ENCODE data around the gene GPX4.

Gene GPX4

GRCh38 chr19:1086613-1087012, 17.2 kb upstream of the GPX4 start:
- Histone ChIP-seq H3K4me3 (ENCODE audit: low read length) (no peak overlapping the region), H3K9me3 (ENCODE audit: control insufficient read depth, insufficient read depth, low read length) (no peaks in the 10 kb centered on the region), H3K36me3 (ENCODE audit: control insufficient read depth, insufficient read depth, low read length) (peaks cover 28% of the 10 kb centered on the region), H3K27ac (ENCODE audit: low read length) (no peak overlapping the region), H3K4me1 (ENCODE audit: control insufficient read depth, insufficient read depth, low read length) (peaks cover 6% of the 10 kb centered on the region), H3K27me3 (ENCODE audit: control insufficient read depth, insufficient read depth, low read length) (no peaks in the 10 kb centered on the region)
- WGBS (ENCODE audit: insufficient coverage, insufficient read length), result no CpG with 5 or more reads among the region's 21 CpGs
- DNase-seq (ENCODE audit: low read depth, low spot score), result no peak

GRCh38 chr19:1087813-1088415, 15.9 kb upstream of the GPX4 start:
- peaks cover 31% of the 10 kb centered on the region for H3K36me3 ChIP-seq (ENCODE audit: control insufficient read depth, insufficient read depth, low read length)
- H3K27ac ChIP-seq (ENCODE audit: low read length), result no peak overlapping the region
- DNase-seq (ENCODE audit: low read depth, low spot score), result no peak
- no peaks in the 10 kb centered on the region for H3K9me3 ChIP-seq (ENCODE audit: control insufficient read depth, insufficient read depth, low read length)
- H3K4me3 ChIP-seq (ENCODE audit: low read length), result no peak overlapping the region
- no CpG with 5 or more reads among the region's 27 CpGs for WGBS (ENCODE audit: insufficient coverage, insufficient read length)
- no peaks in the 10 kb centered on the region for H3K27me3 ChIP-seq (ENCODE audit: control insufficient read depth, insufficient read depth, low read length)
- 0 out of 2 replicates have a peak, but pooled peaks cover under 1% of the 10 kb centered on the region for H3K4me1 ChIP-seq (ENCODE audit: control insufficient read depth, insufficient read depth, low read length)

- H3K9me3 ChIP-seq (ENCODE audit: control insufficient read depth, insufficient read depth, low read length), result no peaks in the 10 kb centered on the region
- WGBS (ENCODE audit: insufficient coverage, insufficient read length), result no CpG with 5 or more reads among the region's 27 CpGs
- no peak for DNase-seq (ENCODE audit: low read depth, low spot score)
- H3K4me1 ChIP-seq (ENCODE audit: control insufficient read depth, insufficient read depth, low read length), result no peaks in the 10 kb centered on the region
- no peaks in the 10 kb centered on the region for H3K27me3 ChIP-seq (ENCODE audit: control insufficient read depth, insufficient read depth, low read length)
- H3K36me3 ChIP-seq (ENCODE audit: control insufficient read depth, insufficient read depth, low read length), result peaks cover 31% of the 10 kb centered on the region
- H3K27ac ChIP-seq (ENCODE audit: low read length), result no peak overlapping the region
- H3K4me3 ChIP-seq (ENCODE audit: low read length), result no peak overlapping the region
These were observed 15.3 kb upstream of the GPX4 start for GRCh38 chr19:1088416-1089010.

- H3K4me1 ChIP-seq (ENCODE audit: control insufficient read depth, insufficient read depth, low read length), result no peaks in the 10 kb centered on the region; the same call in 1 of the 2 replicates
- H3K27ac ChIP-seq (ENCODE audit: low read length), result no peak overlapping the region
- no peaks in the 10 kb centered on the region for H3K9me3 ChIP-seq (ENCODE audit: control insufficient read depth, insufficient read depth, low read length)
- peaks cover 33% of the 10 kb centered on the region for H3K36me3 ChIP-seq (ENCODE audit: control insufficient read depth, insufficient read depth, low read length)
- H3K27me3 ChIP-seq (ENCODE audit: control insufficient read depth, insufficient read depth, low read length), result no peaks in the 10 kb centered on the region
- DNase-seq (ENCODE audit: low read depth, low spot score), result no peak
- H3K4me3 ChIP-seq (ENCODE audit: low read length), result no peak overlapping the region
- no CpG with 5 or more reads among the region's 32 CpGs for WGBS (ENCODE audit: insufficient coverage, insufficient read length)
These were observed 14.5 kb upstream of the GPX4 start for GRCh38 chr19:1089126-1089771.

- Histone ChIP-seq H3K36me3 (ENCODE audit: control insufficient read depth, insufficient read depth, low read length) (peaks cover 30% of the 10 kb centered on the region), H3K4me3 (ENCODE audit: low read length) (no peak overlapping the region), H3K27me3 (ENCODE audit: control insufficient read depth, insufficient read depth, low read length) (no peaks in the 10 kb centered on the region), H3K4me1 (ENCODE audit: control insufficient read depth, insufficient read depth, low read length) (no peaks in the 10 kb centered on the region; the same call in 1 of the 2 replicates), H3K9me3 (ENCODE audit: control insufficient read depth, insufficient read depth, low read length) (no peaks in the 10 kb centered on the region), H3K27ac (ENCODE audit: low read length) (no peak overlapping the region)
- WGBS (ENCODE audit: insufficient coverage, insufficient read length), result no CpG with 5 or more reads among the region's 22 CpGs
- no peak for DNase-seq (ENCODE audit: low read depth, low spot score)
These were observed 13.9 kb upstream of the GPX4 start for GRCh38 chr19:1089891-1090290.

- no peaks in the 10 kb centered on the region for H3K27me3 ChIP-seq (ENCODE audit: control insufficient read depth, insufficient read depth, low read length)
- peaks cover 26% of the 10 kb centered on the region for H3K36me3 ChIP-seq (ENCODE audit: control insufficient read depth, insufficient read depth, low read length)
- DNase-seq (ENCODE audit: low read depth, low spot score), result no peak
- H3K4me1 ChIP-seq (ENCODE audit: control insufficient read depth, insufficient read depth, low read length), result no peaks in the 10 kb centered on the region; the same call in 1 of the 2 replicates
- no peak overlapping the region for H3K4me3 ChIP-seq (ENCODE audit: low read length)
- no CpG with 5 or more reads among the region's 38 CpGs for WGBS (ENCODE audit: insufficient coverage, insufficient read length)
- H3K9me3 ChIP-seq (ENCODE audit: control insufficient read depth, insufficient read depth, low read length), result no peaks in the 10 kb centered on the region
- no peak overlapping the region for H3K27ac ChIP-seq (ENCODE audit: low read length)
These were observed 12.9 kb upstream of the GPX4 start for GRCh38 chr19:1090731-1091543.

- no peaks in the 10 kb centered on the region; the same call in 1 of the 2 replicates for H3K4me1 ChIP-seq (ENCODE audit: control insufficient read depth, insufficient read depth, low read length)
- H3K36me3 ChIP-seq (ENCODE audit: control insufficient read depth, insufficient read depth, low read length), result peaks cover 23% of the 10 kb centered on the region
- no peak overlapping the region for H3K27ac ChIP-seq (ENCODE audit: low read length)
- no peaks in the 10 kb centered on the region for H3K9me3 ChIP-seq (ENCODE audit: control insufficient read depth, insufficient read depth, low read length)
- WGBS (ENCODE audit: insufficient coverage, insufficient read length), result no CpG with 5 or more reads among the region's 27 CpGs
- no peaks in the 10 kb centered on the region for H3K27me3 ChIP-seq (ENCODE audit: control insufficient read depth, insufficient read depth, low read length)
- no peak overlapping the region for H3K4me3 ChIP-seq (ENCODE audit: low read length)
- DNase-seq (ENCODE audit: low read depth, low spot score), result no peak
These were observed 12.1 kb upstream of the GPX4 start for GRCh38 chr19:1091544-1092175.

- no CpG with 5 or more reads among the region's 15 CpGs for WGBS (ENCODE audit: insufficient coverage, insufficient read length)
- Histone ChIP-seq H3K9me3 (ENCODE audit: control insufficient read depth, insufficient read depth, low read length) (no peaks in the 10 kb centered on the region), H3K27me3 (ENCODE audit: control insufficient read depth, insufficient read depth, low read length) (no peaks in the 10 kb centered on the region), H3K4me1 (ENCODE audit: control insufficient read depth, insufficient read depth, low read length) (no peaks in the 10 kb centered on the region; the same call in 1 of the 2 replicates), H3K36me3 (ENCODE audit: control insufficient read depth, insufficient read depth, low read length) (peaks cover 20% of the 10 kb centered on the region), H3K4me3 (ENCODE audit: low read length) (no peak overlapping the region), H3K27ac (ENCODE audit: low read length) (no peak overlapping the region)
- no peak for DNase-seq (ENCODE audit: low read depth, low spot score)
These were observed 10.5 kb upstream of the GPX4 start for GRCh38 chr19:1093330-1093729.

GRCh38 chr19:1093811-1094553, 9.8 kb upstream of the GPX4 start:
- H3K27me3 ChIP-seq (ENCODE audit: control insufficient read depth, insufficient read depth, low read length), result no peaks in the 10 kb centered on the region
- H3K36me3 ChIP-seq (ENCODE audit: control insufficient read depth, insufficient read depth, low read length), result peaks cover 13% of the 10 kb centered on the region; the same call in 1 of the 2 replicates
- H3K27ac ChIP-seq (ENCODE audit: low read length), result no peak overlapping the region
- H3K4me1 ChIP-seq (ENCODE audit: control insufficient read depth, insufficient read depth, low read length), result no peaks in the 10 kb centered on the region; the same call in 1 of the 2 replicates
- no CpG with 5 or more reads among the region's 32 CpGs for WGBS (ENCODE audit: insufficient coverage, insufficient read length)
- H3K4me3 ChIP-seq (ENCODE audit: low read length), result peak overlapping the region; percentile 91; the same call in 1 of the 2 replicates
- H3K9me3 ChIP-seq (ENCODE audit: control insufficient read depth, insufficient read depth, low read length), result no peaks in the 10 kb centered on the region
- DNase-seq (ENCODE audit: low read depth, low spot score), result no peak

All from iPS DF 6.9 (cell line).